ENCODE data around the gene CPOX. TPM values are rescaled to one million over a fixed set of nuclear protein-coding genes. Genes with fewer than 3 reads are reported as not detected.
"Not testable (repeated sequence)": the region's sequence is repeated elsewhere in the genome, so short reads cannot be mapped to it uniquely, and the experiment has no call there.

The CPOX gene
- total RNA-seq, 2 experiments from 2014 or later, result 48.6 to 54.7 TPM

- H3K36me3 Mint-ChIP-seq, result peaks cover 20% of the 10 kb centered on the region
- H3K27me3 Mint-ChIP-seq, DNase-seq, H3K27ac Mint-ChIP-seq, H3K9me3 Mint-ChIP-seq, H3K4me3 Mint-ChIP-seq: not testable (repeated sequence)
- H3K4me1 Mint-ChIP-seq, result peaks cover 72% of the 10 kb centered on the region
These were observed 33.6 kb downstream of the CPOX start for GRCh38 chr3:98559769-98560168.

GRCh38 chr3:98558100-98558827, 35.1 kb downstream of the CPOX start:
- Mint-ChIP-seq H3K36me3 (peaks cover 28% of the 10 kb centered on the region), H3K9me3 (peaks cover 9% of the 10 kb centered on the region), H3K4me3 (peak overlapping the region; percentile 40), H3K4me1 (peaks cover 67% of the 10 kb centered on the region), H3K27ac (peak overlapping the region; percentile 97), H3K27me3 (no peaks in the 10 kb centered on the region)
- DNase-seq, result no peak

- Mint-ChIP-seq H3K4me3 (peak overlapping the region; percentile 35), H3K36me3 (peaks cover 35% of the 10 kb centered on the region), H3K9me3 (peaks cover 9% of the 10 kb centered on the region), H3K4me1 (peaks cover 70% of the 10 kb centered on the region), H3K27ac (peak overlapping the region; percentile 97), H3K27me3 (no peaks in the 10 kb centered on the region)
- peak; percentile 61 for DNase-seq
These were observed 35.9 kb downstream of the CPOX start for GRCh38 chr3:98557324-98558010.

GRCh38 chr3:98556164-98557130, 37.0 kb downstream of the CPOX start:
- peaks cover 12% of the 10 kb centered on the region for H3K9me3 Mint-ChIP-seq
- peak overlapping the region; percentile 97 for H3K27ac Mint-ChIP-seq
- H3K4me1 Mint-ChIP-seq, result peaks cover 74% of the 10 kb centered on the region
- no peaks in the 10 kb centered on the region for H3K27me3 Mint-ChIP-seq
- peak overlapping the region; percentile 80 for H3K4me3 Mint-ChIP-seq
- peak; percentile 76 for DNase-seq
- H3K36me3 Mint-ChIP-seq, result peaks cover 44% of the 10 kb centered on the region

- Mint-ChIP-seq H3K4me1 (peaks cover 74% of the 10 kb centered on the region), H3K36me3 (peaks cover 50% of the 10 kb centered on the region), H3K27ac (peak overlapping the region; percentile 97), H3K27me3 (no peaks in the 10 kb centered on the region), H3K4me3 (peak overlapping the region; percentile 80), H3K9me3 (peaks cover 12% of the 10 kb centered on the region)
- no peak for DNase-seq
These were observed 38.4 kb downstream of the CPOX start for GRCh38 chr3:98555025-98555379.

GRCh38 chr3:98554580-98554979, 38.8 kb downstream of the CPOX start:
- peaks cover 51% of the 10 kb centered on the region for H3K36me3 Mint-ChIP-seq
- peaks cover 9% of the 10 kb centered on the region for H3K9me3 Mint-ChIP-seq
- H3K4me1 Mint-ChIP-seq, result peaks cover 79% of the 10 kb centered on the region
- no peaks in the 10 kb centered on the region for H3K27me3 Mint-ChIP-seq
- H3K4me3 Mint-ChIP-seq, result peak overlapping the region; percentile 80
- H3K27ac Mint-ChIP-seq, result peak overlapping the region; percentile 97
- DNase-seq, result no peak

GRCh38 chr3:98553753-98554152, 39.7 kb downstream of the CPOX start:
- peaks cover 76% of the 10 kb centered on the region for H3K4me1 Mint-ChIP-seq
- H3K9me3 Mint-ChIP-seq, result peaks cover 9% of the 10 kb centered on the region
- peak overlapping the region; percentile 69 for H3K4me3 Mint-ChIP-seq
- H3K36me3 Mint-ChIP-seq, result peaks cover 56% of the 10 kb centered on the region
- H3K27me3 Mint-ChIP-seq, result no peaks in the 10 kb centered on the region
- DNase-seq, result no peak
- H3K27ac Mint-ChIP-seq, result peak overlapping the region; percentile 97

- peaks cover 70% of the 10 kb centered on the region for H3K4me1 Mint-ChIP-seq
- H3K9me3 Mint-ChIP-seq, result peaks cover 9% of the 10 kb centered on the region
- H3K36me3 Mint-ChIP-seq, result peaks cover 58% of the 10 kb centered on the region
These were observed 40.3 kb downstream of the CPOX start for GRCh38 chr3:98553021-98553563.

GRCh38 chr3:98552232-98553020, 41.0 kb downstream of the CPOX start:
- Mint-ChIP-seq H3K9me3 (peaks cover 9% of the 10 kb centered on the region), H3K4me1 (peaks cover 63% of the 10 kb centered on the region), H3K27me3 (no peaks in the 10 kb centered on the region), H3K4me3 (peak overlapping the region; percentile 57), H3K36me3 (peaks cover 58% of the 10 kb centered on the region), H3K27ac (peak overlapping the region; percentile 97)
- no peak for DNase-seq

More at GRCh38 chr3:98553021-98553563, 40.3 kb downstream of the CPOX start:
- Mint-ChIP-seq H3K27ac (peak overlapping the region; percentile 97), H3K4me3 (peak overlapping the region; percentile 57), H3K27me3 (no peaks in the 10 kb centered on the region)
- no peak for DNase-seq

- Mint-ChIP-seq H3K4me1 (peaks cover 56% of the 10 kb centered on the region), H3K4me3 (no peak overlapping the region), H3K27me3 (no peaks in the 10 kb centered on the region), H3K9me3 (peaks cover 9% of the 10 kb centered on the region), H3K36me3 (peaks cover 57% of the 10 kb centered on the region), H3K27ac (peak overlapping the region; percentile 97)
- no peak for DNase-seq
These were observed 41.7 kb downstream of the CPOX start for GRCh38 chr3:98551754-98552153.

GRCh38 chr3:98551236-98551635, 42.2 kb downstream of the CPOX start:
- Mint-ChIP-seq H3K4me3 (no peak overlapping the region), H3K27ac (no peak overlapping the region), H3K9me3 (peaks cover 10% of the 10 kb centered on the region), H3K4me1 (peaks cover 54% of the 10 kb centered on the region), H3K36me3 (peaks cover 58% of the 10 kb centered on the region), H3K27me3 (no peaks in the 10 kb centered on the region)
- no peak for DNase-seq

- Mint-ChIP-seq H3K4me3 (no peak overlapping the region), H3K27me3 (no peaks in the 10 kb centered on the region), H3K36me3 (peaks cover 58% of the 10 kb centered on the region), H3K4me1 (peaks cover 55% of the 10 kb centered on the region), H3K9me3 (peaks cover 8% of the 10 kb centered on the region), H3K27ac (peak overlapping the region; percentile 25)
- no peak for DNase-seq
These were observed 42.6 kb downstream of the CPOX start for GRCh38 chr3:98550833-98551232.

GRCh38 chr3:98548544-98548943, 44.9 kb downstream of the CPOX start:
- H3K4me3 Mint-ChIP-seq, result no peak overlapping the region
- H3K4me1 Mint-ChIP-seq, result peaks cover 45% of the 10 kb centered on the region
- peaks cover 44% of the 10 kb centered on the region for H3K36me3 Mint-ChIP-seq
- H3K27me3 Mint-ChIP-seq, result no peaks in the 10 kb centered on the region
- DNase-seq, result no peak
- H3K9me3 Mint-ChIP-seq, result peaks cover 4% of the 10 kb centered on the region
- H3K27ac Mint-ChIP-seq, result no peak overlapping the region

GRCh38 chr3:98545940-98546339, 47.5 kb downstream of the CPOX start:
- Mint-ChIP-seq H3K9me3 (peaks cover 6% of the 10 kb centered on the region), H3K27me3 (no peaks in the 10 kb centered on the region), H3K27ac (peak overlapping the region; percentile 90), H3K36me3 (peaks cover 31% of the 10 kb centered on the region), H3K4me3 (no peak overlapping the region), H3K4me1 (peaks cover 46% of the 10 kb centered on the region)
- no peak for DNase-seq
